Measurements from ENCODE around the gene SBSN.

Gene SBSN

GRCh38 chr19:35545001-35545854 is 17.1 kb upstream of the SBSN start, which contains the start of gene TMEM147:
TSS of gene TMEM147 (plus strand) at chr19:35545626. CDS start at chr19:35545740, 114 bp downstream.
- TF ChIP-seq, protein P1, sequence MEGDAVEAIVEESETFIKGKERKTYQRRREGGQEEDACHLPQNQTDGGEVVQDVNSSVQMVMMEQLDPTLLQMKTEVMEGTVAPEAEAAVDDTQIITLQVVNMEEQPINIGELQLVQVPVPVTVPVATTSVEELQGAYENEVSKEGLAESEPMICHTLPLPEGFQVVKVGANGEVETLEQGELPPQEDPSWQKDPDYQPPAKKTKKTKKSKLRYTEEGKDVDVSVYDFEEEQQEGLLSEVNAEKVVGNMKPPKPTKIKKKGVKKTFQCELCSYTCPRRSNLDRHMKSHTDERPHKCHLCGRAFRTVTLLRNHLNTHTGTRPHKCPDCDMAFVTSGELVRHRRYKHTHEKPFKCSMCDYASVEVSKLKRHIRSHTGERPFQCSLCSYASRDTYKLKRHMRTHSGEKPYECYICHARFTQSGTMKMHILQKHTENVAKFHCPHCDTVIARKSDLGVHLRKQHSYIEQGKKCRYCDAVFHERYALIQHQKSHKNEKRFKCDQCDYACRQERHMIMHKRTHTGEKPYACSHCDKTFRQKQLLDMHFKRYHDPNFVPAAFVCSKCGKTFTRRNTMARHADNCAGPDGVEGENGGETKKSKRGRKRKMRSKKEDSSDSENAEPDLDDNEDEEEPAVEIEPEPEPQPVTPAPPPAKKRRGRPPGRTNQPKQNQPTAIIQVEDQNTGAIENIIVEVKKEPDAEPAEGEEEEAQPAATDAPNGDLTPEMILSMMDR (IDR thresholded peaks at IDR 0.05), result no peak

GRCh38 chr19:35544110-35544802 is 16.1 kb upstream of the SBSN start:
- TF ChIP-seq, protein P1 (IDR thresholded peaks at IDR 0.05), result no peak

GRCh38 chr19:35543280-35544109 is 15.4 kb upstream of the SBSN start:
- TF ChIP-seq, protein P1 (IDR thresholded peaks at IDR 0.05), result no peak

GRCh38 chr19:35542209-35542608 is 14.1 kb upstream of the SBSN start:
- TF ChIP-seq, protein P1 (IDR thresholded peaks at IDR 0.05), result no peak

- TF ChIP-seq, protein P1 (IDR thresholded peaks at IDR 0.05), result no peak
These were observed 12.3 kb upstream of the SBSN start for GRCh38 chr19:35540356-35540927.

DNA sequence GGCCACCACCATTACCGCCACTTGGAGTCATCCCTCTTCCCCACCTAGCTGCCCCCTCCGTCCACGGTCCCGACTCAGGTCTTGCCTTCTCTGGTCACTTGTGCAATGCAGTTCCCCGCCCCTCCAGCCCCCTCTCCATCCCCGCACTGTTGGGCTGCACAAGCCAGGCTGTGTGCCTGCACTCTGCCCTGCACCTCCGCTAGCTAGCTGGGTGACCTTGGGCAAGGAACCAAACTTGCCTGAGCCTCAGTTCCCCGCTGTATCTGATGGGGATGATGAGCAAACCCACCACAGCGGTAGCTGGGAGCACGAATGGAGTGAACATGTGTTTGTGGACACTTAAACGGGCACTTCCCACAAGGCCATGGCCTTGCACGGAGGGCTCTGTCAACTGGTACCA is 11.7 kb upstream of the SBSN start:
- TF ChIP-seq, protein P1 (IDR thresholded peaks at IDR 0.05), result no peak

DNA sequence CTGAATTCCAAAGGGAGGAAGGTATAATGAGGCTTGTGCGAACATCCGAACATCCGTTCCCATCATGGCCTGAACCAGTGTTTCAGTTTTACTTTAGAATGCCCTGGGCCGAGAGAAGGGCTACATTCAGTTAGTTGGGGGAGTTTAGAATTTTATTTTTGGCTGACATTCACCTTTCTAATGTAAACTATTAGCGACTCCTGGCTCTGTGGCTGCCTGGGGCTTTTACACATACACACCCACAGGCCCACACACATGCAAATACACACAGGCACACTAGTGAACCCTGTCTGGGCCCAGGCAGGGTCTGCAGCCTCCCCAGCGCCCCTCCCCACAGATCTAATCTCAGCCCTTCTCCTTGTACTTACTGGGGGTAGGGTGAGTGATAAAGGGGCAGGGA is 11.2 kb upstream of the SBSN start:
- TF ChIP-seq, protein P1 (IDR thresholded peaks at IDR 0.05), result no peak
